GM12878 (cell line): Measurements from ENCODE around the gene RAB23. TPM values are rescaled to one million over a fixed set of nuclear protein-coding genes. Genes with fewer than 3 reads are reported as not detected.

Experiments
- ATAC-seq: fragments of 200-7000 bp; cut with Tn5 transposase; 3 replicates; pipeline ENCODE4 v1.9.1; 2020; ENCODE audit warnings: mild to moderate bottlenecking, moderate library complexity
- BruUV-seq: library from RNA; stranded (reverse); fragments of 400-500 nt; replicated peaks from 2 replicates; lab custom pipeline; 2021; lab: Mats Ljungman, UMichigan
- CTCF ChIA-PET: fragments of 300-600 bp; sonication (Branson Sonifier 250); formaldehyde crosslinking; extraction: SDS; loops from one replicate; lab custom pipeline; 2021; ENCODE audit warnings: inconsistent platforms; lab: Yijun Ruan, JAX
- POLR2A ChIA-PET: fragments of 350-600 bp; formaldehyde crosslinking; extraction: SDS; loops from one replicate; lab custom pipeline; 2021; ENCODE audit warnings: inconsistent platforms; lab: Charles Lee
- RAD21 ChIA-PET: fragments of 300-600 bp; sonication (Branson Sonifier 250); formaldehyde crosslinking; loops from one replicate; lab custom pipeline; 2023; ENCODE audit warnings: antibody characterized with exemption; ENCODE audit not compliant: unreplicated experiment; lab: Charles Lee
- SMC1A ChIA-PET: fragments of 300-600 bp; sonication (Branson Sonifier 250); formaldehyde crosslinking; loops from one replicate; lab custom pipeline; 2023; ENCODE audit not compliant: unreplicated experiment, uncharacterized antibody; lab: Charles Lee
- DNase-seq: peaks from one replicate; pipeline ENCODE4 v3.0.0-alpha.2; 2011; ENCODE audit warnings: low read depth, low spot score
- FAIRE-seq: peaks from 3 replicates; lab custom pipeline; 2011; peaks lifted over from hg19 to GRCh38; lab: Jason Lieb, UNC
- H2AFZ ChIP-seq: 2 replicates; pipeline ENCODE4 v1.6.0; 2011; ENCODE audit warnings: low read depth, low read length, control low read depth; ENCODE audit not compliant: control insufficient read depth
- H3K27ac ChIP-seq: 2 replicates; pipeline ENCODE4 v1.5.1; 2011; ENCODE audit warnings: control low read depth; ENCODE audit not compliant: control insufficient read depth, insufficient read depth
- H3K27me3 ChIP-seq, 2 experiments: replicated peaks in 1 of 2; 2 replicates each; pipeline versions ENCODE4 v1.6.0 to v1.6.1; 2011; ENCODE audit warnings: low read length in 1 of 2; ENCODE audit not compliant: control insufficient read depth in 2 of 2, insufficient read depth in 2 of 2
- H3K36me3 ChIP-seq, 2 experiments: 2 replicates each; pipeline ENCODE4 v1.5.1; 2011; ENCODE audit warnings: low read length in 1 of 2; ENCODE audit not compliant: control insufficient read depth in 2 of 2, insufficient read depth in 2 of 2
- H3K4me1 ChIP-seq: 2 replicates; pipeline ENCODE4 v1.6.1; 2011; ENCODE audit warnings: mild to moderate bottlenecking, low read length, moderate library complexity, mixed read lengths; ENCODE audit not compliant: control insufficient read depth, insufficient read depth
- H3K4me2 ChIP-seq: 2 replicates; pipeline ENCODE4 v1.6.0; 2011; ENCODE audit warnings: control low read depth; ENCODE audit not compliant: control insufficient read depth, insufficient read depth
- H3K4me3 ChIP-seq: fragments of 200-600 bp; sonication (generic); 2 replicates; pipeline ENCODE4 v1.5.1; 2016
- H3K79me2 ChIP-seq: 2 replicates; pipeline ENCODE4 v1.6.0; 2011; ENCODE audit warnings: low read length; ENCODE audit not compliant: control insufficient read depth, insufficient read depth
- H3K9ac ChIP-seq: 2 replicates; pipeline ENCODE4 v1.8.0; 2011; ENCODE audit warnings: low read length, control low read depth, mixed read lengths; ENCODE audit not compliant: control insufficient read depth, insufficient read depth
- H3K9me3 ChIP-seq: replicated peaks from 3 replicates; pipeline ENCODE4 v1.5.1; 2011; ENCODE audit warnings: mild to moderate bottlenecking, low read length; ENCODE audit not compliant: control insufficient read depth, insufficient read depth
- H4K20me1 ChIP-seq: 2 replicates; pipeline ENCODE4 v1.6.0; 2011; ENCODE audit not compliant: control insufficient read depth, insufficient read depth
- BCL3 ChIP-seq: IDR thresholded peaks from 2 replicates; pipeline ENCODE4 v1.6.1; 2011; ENCODE audit warnings: borderline replicate concordance, low read depth, mild to moderate bottlenecking, moderate library complexity, low read length; ENCODE audit not compliant: insufficient read depth, poor library complexity, severe bottlenecking
- CBFB ChIP-seq: IDR thresholded peaks from 2 replicates; pipeline ENCODE4 v1.6.1; 2016; ENCODE audit warnings: antibody characterized with exemption, low read depth
- E2F4 ChIP-seq: IDR thresholded peaks from 2 replicates; pipeline ENCODE4 v1.6.1; 2012; ENCODE audit warnings: low read depth, low read length, improper control_type of control experiment
- HDAC2 ChIP-seq: fragments of 200-600 bp; sonication (generic); IDR thresholded peaks from 2 replicates; pipeline ENCODE4 v1.6.1; 2017
- HDGF ChIP-seq: fragments of 450-650 bp; IDR thresholded peaks from 2 replicates; pipeline ENCODE4 v1.6.1; 2016; ENCODE audit warnings: antibody characterized with exemption
- MEF2A ChIP-seq: IDR thresholded peaks from 2 replicates; pipeline ENCODE4 v1.6.1; 2011; ENCODE audit warnings: low read depth, mild to moderate bottlenecking, low read length, moderate library complexity; ENCODE audit not compliant: insufficient read depth
- NR2F1 ChIP-seq: fragments of 450-650 bp; conservative IDR thresholded peaks from 2 replicates; pipeline ENCODE4 v1.6.1; 2017; ENCODE audit warnings: mild to moderate bottlenecking
- RCOR1 ChIP-seq: conservative IDR thresholded peaks from 2 replicates; pipeline ENCODE4 v1.6.1; 2012; ENCODE audit warnings: low read depth, low read length, improper control_type of control experiment
- RELA ChIP-seq: fragments of 450-650 bp; IDR thresholded peaks from 2 replicates; pipeline ENCODE4 v1.8.0; 2014; ENCODE audit warnings: borderline replicate concordance; ENCODE audit not compliant: partially characterized antibody
- RFX5 ChIP-seq: IDR thresholded peaks from 2 replicates; pipeline ENCODE4 v1.6.1; 2011; ENCODE audit warnings: low read depth, low read length, improper control_type of control experiment
- SREBF1 ChIP-seq: IDR thresholded peaks from 2 replicates; pipeline ENCODE4 v1.6.1; 2012; ENCODE audit warnings: mild to moderate bottlenecking, low read length
- ZNF207 ChIP-seq: fragments of 450-650 bp; IDR thresholded peaks from 2 replicates; pipeline ENCODE4 v1.6.1; 2014; ENCODE audit warnings: antibody characterized with exemption, mild to moderate bottlenecking, borderline replicate concordance
- ZZZ3 ChIP-seq: IDR thresholded peaks from 2 replicates; pipeline ENCODE4 v1.6.1; 2011; ENCODE audit warnings: low read depth; ENCODE audit not compliant: control insufficient read depth, insufficient read length
- WGBS: methylation state at CpG from one replicate; pipeline ENCODE4 v1.1.6; 2016; ENCODE audit warnings: low lambda C conversion rate; ENCODE audit not compliant: insufficient replicate concordance, insufficient coverage; ENCODE audit errors: missing lambda C conversion rate; 5-methylcytosine and 5-hydroxymethylcytosine counted together
- in situ Hi-C: fragments of 300-500 bp; cut with MboI; formaldehyde crosslinking; loops from 9 replicates; pipeline ENCODE4 v1.14.3; 2018; ENCODE audit warnings: mixed read lengths
- intact Hi-C: fragments of 100-400 bp; cut with micrococcal nuclease; formaldehyde crosslinking; loops from one replicate; pipeline ENCODE4 v1.14.2; 2022; ENCODE audit not compliant: unreplicated experiment
- polyA plus RNA-seq, 11 experiments: library from polyadenylated mRNA; depleted of rRNA in 4 of 11; unstranded in 6 of 11; stranded (reverse) in 5 of 11; fragments of >200 nt; fragmentation: Nextera tagmentation in 4 of 11; fragmentation: Illumina TruSeq in 1 of 11; extraction: Ambion mirVana in 4 of 11; extraction: Trizol in 1 of 11; gene quantifications; 1 replicate in 1 of 11; 2 replicates in 10 of 11; pipeline versions ENCODE4 v1.2.1 to v1.2.3, GENCODE V29; 2011 to 2016; ENCODE audit warnings: inconsistent platforms in 2 of 11, missing spikeins in 2 of 11, low read depth in 1 of 11
- total RNA-seq, 4 experiments: library from RNA; depleted of rRNA in 3 of 4; stranded (reverse); fragments of >200 nt in 3 of 4; fragmentation: Illumina TruSeq in 1 of 4; extraction: Trizol in 1 of 4; gene quantifications; 2 replicates each; pipeline versions ENCODE4 v1.2.1 to v1.2.3, GENCODE V29; 2013 to 2021
- TF ChIP-seq, protein P1 (sequence below): fragments of 450-650 bp; IDR thresholded peaks from 2 replicates; pipeline ENCODE4 v1.6.1; 2017; ENCODE audit warnings: antibody characterized with exemption, mild to moderate bottlenecking, moderate library complexity
- TF ChIP-seq, protein P2 (sequence below): fragments of 450-650 bp; IDR thresholded peaks from 2 replicates; pipeline ENCODE4 v1.6.1; 2018; ENCODE audit warnings: borderline replicate concordance, mild to moderate bottlenecking; ENCODE audit not compliant: partially characterized antibody

RAB23 gene
- total and polyA plus RNA-seq, 10 of the 15 experiments (the other 5 are each of a cell fraction or from before 2014, with no cell fraction given) = 0.80 to 6.0 (median 3.1) TPM

DNA sequence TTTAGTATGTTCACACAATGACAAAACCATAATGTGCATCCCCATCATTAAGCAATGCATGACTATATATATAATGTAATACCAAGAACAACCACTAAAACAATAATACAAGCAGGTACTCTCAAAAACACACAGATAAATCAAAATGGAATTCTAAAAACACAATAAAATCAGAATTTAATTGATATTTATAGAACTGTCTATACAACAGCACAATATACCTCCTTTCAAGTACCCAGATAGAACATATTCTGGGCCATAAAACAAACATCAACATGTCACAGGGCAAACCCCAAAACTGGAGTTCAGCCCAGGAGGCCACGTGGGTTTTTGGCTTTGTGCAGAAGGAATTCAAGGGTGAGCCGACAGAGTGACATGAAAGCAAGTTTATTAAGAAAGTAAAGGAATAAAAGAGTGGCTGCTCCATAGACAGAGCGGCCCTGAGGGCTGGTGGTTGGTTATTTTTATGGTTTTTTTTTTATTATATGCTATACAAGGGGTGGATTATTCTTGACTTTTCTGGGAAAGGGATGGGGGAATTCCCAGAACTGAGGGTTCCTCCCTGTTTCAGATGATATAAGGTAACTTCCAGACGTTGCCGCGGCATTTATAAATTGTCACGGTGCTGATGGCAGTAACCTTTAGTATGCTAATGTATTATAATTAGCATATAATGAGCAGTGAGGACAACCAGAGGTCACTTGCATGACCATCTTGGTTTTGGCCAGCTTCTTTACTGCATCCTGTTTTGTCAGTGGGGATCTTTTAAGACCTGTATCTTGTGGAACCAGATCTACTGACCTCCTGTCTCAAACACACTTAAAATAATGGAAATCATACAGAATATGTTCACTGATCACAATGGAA, 5.6 kb downstream of the RAB23 start:
- POLR2A ChIA-PET = no interaction called here
- Histone ChIP-seq H4K20me1 (no peaks in the 10 kb centered on the region), H3K27ac (no peak overlapping the region), H3K4me2 (0 out of 2 replicates have a peak overlapping the region, but pooled peaks have one; percentile 27), H3K27me3 (no peaks in the 10 kb centered on the region), H2AFZ (no peak overlapping the region), H3K4me1 (no peaks in the 10 kb centered on the region), H3K79me2 (peaks cover 7% of the 10 kb centered on the region), H3K9ac (no peak overlapping the region), H3K4me3 (no peak overlapping the region), H3K9me3 (peaks cover 3% of the 10 kb centered on the region; the same call in 1 of the 3 replicates), H3K36me3 (no peaks in the 10 kb centered on the region)
- no peak for DNase-seq
- in situ Hi-C loops = no loop called here
- WGBS = 98% methylated on average over 7 of the region's 7 CpGs
- intact Hi-C loops = no loop called here
- SMC1A ChIA-PET = interaction anchor here (0.6 kb wide), 1 partner anchor 28 kb away, joined by 3 read pairs; no protein-coding TSS in a partner anchor
- BruUV-seq = no TSS peak
- CTCF ChIA-PET = no interaction called here
- TF ChIP-seq HDGF (no peak), ZNF207 (no peak), MEF2A (no peak), HDAC2 (no peak), CBFB (no peak), SREBF1 (no peak), BCL3 (no peak), NR2F1 (no peak), RELA (no peak), E2F4 (no peak), ZZZ3 (no peak), RFX5 (no peak), RCOR1 (no peak)
- TF ChIP-seq, protein P1, sequence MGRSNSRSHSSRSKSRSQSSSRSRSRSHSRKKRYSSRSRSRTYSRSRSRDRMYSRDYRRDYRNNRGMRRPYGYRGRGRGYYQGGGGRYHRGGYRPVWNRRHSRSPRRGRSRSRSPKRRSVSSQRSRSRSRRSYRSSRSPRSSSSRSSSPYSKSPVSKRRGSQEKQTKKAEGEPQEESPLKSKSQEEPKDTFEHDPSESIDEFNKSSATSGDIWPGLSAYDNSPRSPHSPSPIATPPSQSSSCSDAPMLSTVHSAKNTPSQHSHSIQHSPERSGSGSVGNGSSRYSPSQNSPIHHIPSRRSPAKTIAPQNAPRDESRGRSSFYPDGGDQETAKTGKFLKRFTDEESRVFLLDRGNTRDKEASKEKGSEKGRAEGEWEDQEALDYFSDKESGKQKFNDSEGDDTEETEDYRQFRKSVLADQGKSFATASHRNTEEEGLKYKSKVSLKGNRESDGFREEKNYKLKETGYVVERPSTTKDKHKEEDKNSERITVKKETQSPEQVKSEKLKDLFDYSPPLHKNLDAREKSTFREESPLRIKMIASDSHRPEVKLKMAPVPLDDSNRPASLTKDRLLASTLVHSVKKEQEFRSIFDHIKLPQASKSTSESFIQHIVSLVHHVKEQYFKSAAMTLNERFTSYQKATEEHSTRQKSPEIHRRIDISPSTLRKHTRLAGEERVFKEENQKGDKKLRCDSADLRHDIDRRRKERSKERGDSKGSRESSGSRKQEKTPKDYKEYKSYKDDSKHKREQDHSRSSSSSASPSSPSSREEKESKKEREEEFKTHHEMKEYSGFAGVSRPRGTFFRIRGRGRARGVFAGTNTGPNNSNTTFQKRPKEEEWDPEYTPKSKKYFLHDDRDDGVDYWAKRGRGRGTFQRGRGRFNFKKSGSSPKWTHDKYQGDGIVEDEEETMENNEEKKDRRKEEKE = no peak
- TF ChIP-seq, protein P2, sequence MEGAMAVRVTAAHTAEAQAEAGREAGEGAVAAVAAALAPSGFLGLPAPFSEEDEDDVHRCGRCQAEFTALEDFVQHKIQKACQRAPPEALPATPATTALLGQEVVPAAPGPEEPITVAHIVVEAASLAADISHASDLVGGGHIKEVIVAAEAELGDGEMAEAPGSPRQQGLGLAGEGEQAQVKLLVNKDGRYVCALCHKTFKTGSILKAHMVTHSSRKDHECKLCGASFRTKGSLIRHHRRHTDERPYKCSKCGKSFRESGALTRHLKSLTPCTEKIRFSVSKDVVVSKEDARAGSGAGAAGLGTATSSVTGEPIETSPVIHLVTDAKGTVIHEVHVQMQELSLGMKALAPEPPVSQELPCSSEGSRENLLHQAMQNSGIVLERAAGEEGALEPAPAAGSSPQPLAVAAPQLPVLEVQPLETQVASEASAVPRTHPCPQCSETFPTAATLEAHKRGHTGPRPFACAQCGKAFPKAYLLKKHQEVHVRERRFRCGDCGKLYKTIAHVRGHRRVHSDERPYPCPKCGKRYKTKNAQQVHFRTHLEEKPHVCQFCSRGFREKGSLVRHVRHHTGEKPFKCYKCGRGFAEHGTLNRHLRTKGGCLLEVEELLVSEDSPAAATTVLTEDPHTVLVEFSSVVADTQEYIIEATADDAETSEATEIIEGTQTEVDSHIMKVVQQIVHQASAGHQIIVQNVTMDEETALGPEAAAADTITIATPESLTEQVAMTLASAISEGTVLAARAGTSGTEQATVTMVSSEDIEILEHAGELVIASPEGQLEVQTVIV = no peak
- peak; percentile 55 for ATAC-seq
- RAD21 ChIA-PET = no interaction called here
- FAIRE-seq = no peak
